HG03575 (cell line): ENCODE results near the gene RGS14.
"Not testable (repeated sequence)": the region's sequence is repeated elsewhere in the genome, so short reads cannot be mapped to it uniquely, and the experiment has no call there.

Experiments used
- ATAC-seq: cut with Tn5 transposase; IDR thresholded peaks from one replicate; pipeline ENCODE4 v1.9.1; 2021; ENCODE audit not compliant: unreplicated experiment, insufficient number of reproducible peaks, low FRiP score; ENCODE audit errors: extremely low read depth

Gene RGS14

DNA sequence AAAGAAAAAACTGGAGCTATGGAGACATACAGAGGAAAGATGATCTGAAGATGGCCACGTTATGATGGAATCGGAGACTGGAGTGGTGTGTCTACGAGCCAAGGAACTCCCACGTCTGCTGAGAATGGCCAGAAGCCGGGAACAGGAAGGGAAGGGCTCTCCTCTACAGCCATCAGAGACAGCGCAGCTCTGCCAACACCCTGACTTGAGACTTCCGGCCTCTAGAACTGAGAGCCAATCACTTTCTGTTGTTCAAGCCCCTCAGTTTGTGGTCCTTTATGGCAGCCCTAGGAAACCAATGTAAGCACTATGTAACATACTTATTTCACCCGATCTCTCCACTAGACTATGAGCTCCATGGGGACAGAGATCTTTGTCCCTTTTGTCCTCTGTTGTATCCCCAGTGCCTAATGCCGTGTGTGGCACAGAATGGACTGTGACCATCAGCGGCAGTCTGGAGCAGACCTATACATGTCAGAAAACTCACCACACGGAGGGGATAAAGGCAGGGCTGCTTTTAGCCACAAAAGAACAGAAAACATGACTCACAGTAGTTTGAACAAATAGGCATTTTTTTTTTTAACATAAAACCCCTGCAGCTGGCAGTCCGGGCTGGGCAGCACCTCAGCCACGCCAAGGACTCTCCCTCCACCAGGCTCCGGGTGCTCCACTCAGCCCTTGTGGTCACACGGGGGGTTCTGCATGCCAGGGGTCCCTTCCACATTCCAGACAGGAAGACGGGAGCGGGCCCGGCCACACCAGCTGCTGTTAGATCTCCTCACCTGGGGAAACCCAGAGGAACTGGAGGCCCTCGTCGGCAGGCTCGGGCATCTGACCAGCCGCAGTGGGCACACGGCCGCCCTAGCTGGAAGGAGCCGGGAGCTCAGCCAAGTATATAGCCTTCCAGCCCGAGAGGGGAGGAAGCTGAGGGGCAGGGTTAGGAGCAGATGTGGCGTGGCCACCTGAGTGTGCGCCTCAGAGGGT lies 29.9 kb upstream of the RGS14 start:
- no peak for ATAC-seq

DNA sequence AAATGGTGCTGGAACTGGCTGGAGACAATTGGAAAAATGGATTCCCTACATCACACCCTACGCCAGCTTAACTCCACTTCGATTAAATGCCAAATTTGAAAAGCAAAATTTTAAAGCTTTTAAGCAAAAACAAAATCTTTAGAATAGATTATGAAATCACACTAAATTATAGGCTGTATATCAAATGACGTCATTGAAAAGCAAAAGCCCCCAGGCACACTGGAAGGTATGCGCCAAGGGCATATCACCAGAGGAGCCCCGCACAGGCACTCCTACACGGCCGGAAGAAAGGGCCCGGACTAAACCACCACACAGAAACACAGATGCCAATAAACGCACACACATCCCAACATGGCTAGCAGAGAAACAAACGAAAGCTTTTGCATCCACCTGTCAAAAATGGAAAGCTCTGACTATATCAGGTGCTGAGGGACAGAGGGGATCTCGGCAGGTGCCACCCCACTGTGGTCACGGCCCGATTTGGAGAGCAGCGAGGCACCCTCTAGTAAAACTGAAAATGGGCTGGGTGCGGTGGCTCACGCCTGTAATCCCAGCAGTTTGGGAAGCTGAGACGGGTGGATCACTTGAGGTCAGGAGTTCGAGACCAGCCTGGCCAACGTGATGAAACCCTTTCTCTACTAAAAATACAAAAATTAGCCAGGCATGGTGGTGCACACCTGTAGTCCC lies 29.0 kb upstream of the RGS14 start:
- no peak for ATAC-seq

GRCh38 chr5:177329883-177330282 lies 27.8 kb upstream of the RGS14 start:
- no peak for ATAC-seq

GRCh38 chr5:177330991-177331842 lies 26.5 kb upstream of the RGS14 start:
- ATAC-seq: no peak

DNA sequence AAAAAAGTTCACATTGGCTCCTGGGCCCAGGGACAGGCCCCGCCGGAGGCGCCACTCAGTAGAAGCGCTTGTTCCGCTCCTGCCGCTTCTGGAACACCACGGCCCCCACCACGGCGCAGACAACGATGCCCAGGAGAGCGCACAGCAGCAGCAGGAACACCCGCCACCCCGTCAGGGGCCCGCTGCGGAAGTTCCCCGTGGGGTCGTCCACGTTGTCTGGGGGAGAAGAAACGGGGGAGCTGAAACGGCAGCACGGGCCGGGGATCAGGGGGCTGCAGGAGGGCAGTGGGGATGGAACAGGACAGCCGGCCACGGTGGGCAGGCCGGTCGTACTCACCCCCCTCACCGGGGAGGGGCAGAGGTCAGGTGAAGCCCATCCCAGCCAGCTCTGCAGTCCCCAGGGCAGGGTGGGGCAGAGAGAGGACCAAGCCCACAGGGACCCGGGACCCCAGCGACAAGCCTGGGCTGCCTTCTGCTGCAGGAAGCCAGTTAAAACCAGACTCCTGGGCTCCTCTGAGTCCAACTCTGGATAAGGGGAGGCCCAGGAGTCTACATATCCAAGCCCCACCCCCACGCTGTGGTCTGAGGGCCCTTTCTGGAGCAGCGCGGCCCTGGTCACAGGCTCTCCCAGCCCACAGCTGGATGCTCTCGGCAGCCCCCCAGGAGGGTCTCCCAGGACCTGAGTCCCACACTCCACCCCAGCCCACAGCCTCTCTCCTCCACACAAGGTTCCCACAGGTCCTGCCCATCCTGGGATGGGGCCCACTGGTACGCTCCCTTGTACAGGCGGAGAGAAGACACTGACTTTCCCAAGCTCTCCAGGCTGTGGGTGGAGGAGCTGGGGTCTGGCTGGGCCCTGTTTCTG lies 25.5 kb upstream of the RGS14 start:
- no peak for ATAC-seq

DNA sequence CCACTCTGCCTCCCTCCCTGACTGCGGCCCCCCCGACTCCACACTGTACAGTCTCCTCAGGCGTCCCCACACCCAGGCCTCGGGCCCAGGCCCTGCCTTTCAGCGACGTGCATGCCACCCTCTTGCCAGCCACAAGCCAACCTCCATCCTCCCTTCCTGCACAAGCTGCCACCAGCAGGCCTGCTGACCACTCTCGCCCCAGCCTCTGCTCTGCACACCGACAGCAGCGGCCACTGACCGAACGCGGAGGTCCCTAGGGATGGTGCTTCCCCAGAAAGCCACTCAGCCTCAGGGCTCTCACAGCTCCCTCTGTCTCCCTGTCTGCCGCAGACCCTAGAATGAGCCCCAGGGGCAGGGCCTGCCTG lies 24.8 kb upstream of the RGS14 start:
- no peak for ATAC-seq

- ATAC-seq: no peak
Measured at GRCh38 chr5:177333420-177334154, 24.1 kb upstream of the RGS14 start.

DNA sequence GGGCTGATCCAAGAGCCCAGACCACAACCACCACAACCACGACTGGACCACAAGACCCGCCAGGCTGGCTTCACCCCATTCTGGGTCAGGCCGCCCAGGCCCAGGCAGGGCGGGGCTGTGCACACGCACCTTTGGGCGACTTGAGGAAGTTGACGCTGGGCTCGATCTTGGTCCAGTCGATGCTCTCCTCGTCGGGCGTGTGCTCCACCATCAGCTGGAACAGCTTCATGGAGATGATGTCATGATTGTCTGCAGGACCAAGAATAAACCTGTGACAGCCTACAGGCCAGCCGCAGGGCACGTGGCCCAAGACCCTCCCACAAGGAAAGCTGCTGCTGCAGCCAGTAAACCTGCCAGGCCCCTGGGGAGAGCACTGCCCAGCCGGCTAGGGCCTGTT lies 23.6 kb upstream of the RGS14 start:
- ATAC-seq: no peak

- ATAC-seq: no peak
Measured at GRCh38 chr5:177334781-177335700, 22.7 kb upstream of the RGS14 start.

- no peak for ATAC-seq
Measured at GRCh38 chr5:177335701-177336065, 22.0 kb upstream of the RGS14 start.

GRCh38 chr5:177336112-177336511 lies 21.6 kb upstream of the RGS14 start:
- no peak for ATAC-seq

DNA sequence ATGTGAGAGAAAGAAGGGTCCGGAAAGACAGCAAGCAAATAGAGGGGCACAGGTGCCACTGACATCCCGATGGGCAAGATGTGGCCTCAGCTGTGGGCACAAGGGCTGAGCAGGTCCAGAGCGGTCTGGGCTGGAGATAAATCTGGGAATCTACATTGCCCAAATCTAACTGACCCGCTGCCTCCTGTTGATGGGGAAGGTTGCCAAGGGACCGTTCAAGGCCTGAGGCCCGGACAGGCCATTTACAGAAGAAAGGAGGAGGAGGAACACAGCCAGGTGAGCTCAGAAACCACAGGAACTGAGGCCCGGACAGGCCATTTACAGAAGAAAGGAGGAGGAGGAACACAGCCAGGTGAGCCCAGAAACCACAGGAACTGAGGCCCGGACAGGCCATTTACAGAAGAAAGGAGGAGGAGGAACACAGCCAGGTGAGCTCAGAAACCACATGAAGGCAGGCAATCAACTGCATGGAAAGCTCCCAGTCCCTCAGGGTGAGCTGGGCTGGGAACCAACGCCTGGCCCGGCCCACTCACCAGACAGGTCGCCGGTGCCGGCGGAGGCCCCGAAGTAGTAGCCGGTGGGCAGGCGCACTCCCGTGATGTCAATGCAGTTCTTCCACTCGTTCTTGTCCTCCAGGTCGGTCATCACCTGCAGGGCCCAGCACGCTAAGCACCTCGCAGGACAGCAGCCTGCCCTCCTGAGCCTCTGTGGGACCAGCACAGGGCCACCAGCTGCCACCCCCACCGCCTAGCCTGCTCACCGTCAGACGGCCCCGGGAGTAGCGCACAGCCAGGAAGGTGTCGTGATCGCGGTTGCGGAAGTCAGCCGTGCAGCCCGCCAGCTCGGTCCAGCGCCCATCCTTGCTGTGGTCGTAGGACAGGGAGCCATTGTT lies 20.9 kb upstream of the RGS14 start:
- no peak for ATAC-seq

DNA sequence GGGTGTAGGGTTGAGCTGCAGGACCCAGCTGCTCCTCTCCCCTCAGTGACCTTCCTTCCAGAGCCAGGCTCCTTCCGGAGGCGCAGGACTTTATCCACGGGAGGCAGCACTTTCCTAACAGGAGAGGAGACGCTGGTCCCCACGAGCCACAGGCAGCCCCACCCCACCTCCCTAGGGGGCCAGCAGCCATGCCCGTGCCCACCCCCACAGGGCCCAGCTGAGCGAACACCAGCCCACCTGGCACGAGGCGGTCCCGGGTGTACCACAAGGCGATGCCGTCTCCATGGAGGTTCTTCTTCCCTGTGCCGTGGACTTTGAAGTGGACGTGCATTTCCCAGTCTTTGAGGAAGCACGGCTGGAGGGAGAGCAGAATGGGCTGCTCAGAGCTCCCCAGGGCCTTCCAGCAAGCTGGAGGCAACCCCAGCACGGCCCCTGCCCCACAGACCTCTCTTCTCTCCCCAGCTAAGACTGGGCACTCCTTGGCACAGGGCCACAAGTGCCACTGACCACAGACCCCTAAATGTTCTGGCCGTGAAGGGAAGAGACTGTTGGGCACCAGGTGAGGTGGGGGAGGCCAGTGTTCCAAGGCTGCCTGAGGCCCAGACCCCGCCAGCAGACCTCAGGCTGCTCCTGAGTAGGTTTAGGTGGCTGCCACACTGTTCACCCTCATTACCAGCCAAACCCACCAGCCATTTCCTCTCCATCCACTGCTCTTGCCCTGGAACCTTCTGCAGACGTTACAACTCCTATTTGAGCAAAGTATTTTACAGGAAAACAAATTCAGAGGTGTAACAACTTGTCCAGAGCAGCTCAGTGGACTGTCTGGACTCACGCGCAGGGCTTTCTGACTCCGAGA lies 19.2 kb upstream of the RGS14 start:
- ATAC-seq: no peak

DNA sequence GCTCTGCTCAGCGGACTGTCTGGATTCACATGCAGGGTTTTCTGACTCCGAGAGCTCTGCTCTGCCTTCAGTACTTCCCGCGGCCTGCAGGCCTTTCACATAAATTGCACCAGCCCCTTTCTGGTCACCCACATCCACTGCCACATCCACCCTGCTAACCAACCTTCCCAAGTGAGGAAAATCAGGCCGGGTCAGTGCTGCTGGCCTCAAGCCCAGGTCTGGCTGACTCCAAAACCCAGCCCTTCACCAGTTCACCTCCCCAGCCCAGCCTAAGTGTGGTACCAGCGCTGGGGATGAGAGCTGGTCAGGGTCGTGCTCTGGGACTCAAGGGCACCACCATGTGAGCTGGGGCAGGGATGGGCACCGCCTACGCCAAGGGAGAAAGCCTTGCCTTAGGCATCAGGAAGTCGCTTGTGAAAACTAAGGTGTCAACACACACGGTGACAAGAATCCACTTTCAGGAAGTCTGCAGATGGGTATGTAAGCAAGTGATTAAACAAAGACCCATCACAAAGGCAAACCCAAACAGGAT lies 18.6 kb upstream of the RGS14 start:
- ATAC-seq: no peak

- ATAC-seq: not testable (repeated sequence)
Measured at GRCh38 chr5:177343000-177343399, 14.7 kb upstream of the RGS14 start.
